ENCODE measurements around the gene RDH14. TPM values are rescaled to one million over a fixed set of nuclear protein-coding genes. Genes with fewer than 3 reads are reported as not detected.

Gene RDH14
- total RNA-seq, 1 experiment from 2014 or later: 18.7 TPM

DNA sequence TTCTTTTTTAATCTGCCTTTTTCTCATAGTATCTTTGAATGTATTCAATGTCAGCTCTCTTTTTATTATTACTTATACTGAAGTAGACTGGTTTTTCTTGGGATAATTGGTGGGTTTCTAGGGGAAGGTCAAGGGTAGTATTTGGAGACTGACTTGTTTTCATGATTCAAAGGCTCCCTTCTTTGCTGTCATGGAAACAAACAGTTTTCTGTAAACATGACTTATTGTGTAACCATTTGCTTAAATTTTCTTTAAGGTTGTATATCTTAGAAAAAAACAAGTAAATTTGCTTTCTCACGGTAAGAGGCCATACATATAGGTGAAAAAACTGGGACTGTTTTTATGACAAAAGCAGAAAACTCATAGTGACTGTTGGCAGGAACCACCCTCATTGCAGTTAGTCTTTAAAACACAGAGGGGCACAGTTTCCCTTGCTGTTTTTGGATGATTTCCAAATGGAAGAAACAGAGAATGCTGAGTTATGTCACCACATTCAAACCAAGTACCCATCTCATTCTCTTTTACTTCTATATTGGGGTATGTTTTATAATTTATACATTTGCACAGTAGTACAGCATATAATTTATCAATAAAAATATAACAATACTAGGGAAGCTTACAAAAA lies 5.8 kb upstream of the RDH14 start:
- DNase-seq (ENCODE audit: low spot score): no peak

DNA sequence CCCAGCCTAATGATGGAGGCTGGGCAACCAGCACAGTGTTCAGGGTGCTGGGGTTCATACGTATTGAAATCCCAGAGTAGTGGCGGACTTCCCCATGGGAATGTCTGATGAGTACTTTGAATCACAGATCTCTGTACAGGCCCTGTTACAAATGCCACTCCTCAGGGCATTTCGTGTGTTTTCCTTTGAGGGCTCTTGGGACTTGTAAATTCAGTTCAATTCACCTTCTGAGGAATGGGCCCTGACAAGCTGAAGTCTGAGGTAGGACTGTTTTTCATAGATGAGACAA lies 288 bp upstream of the RDH14 start:
- DNase-seq (ENCODE audit: low spot score): no peak

DNA sequence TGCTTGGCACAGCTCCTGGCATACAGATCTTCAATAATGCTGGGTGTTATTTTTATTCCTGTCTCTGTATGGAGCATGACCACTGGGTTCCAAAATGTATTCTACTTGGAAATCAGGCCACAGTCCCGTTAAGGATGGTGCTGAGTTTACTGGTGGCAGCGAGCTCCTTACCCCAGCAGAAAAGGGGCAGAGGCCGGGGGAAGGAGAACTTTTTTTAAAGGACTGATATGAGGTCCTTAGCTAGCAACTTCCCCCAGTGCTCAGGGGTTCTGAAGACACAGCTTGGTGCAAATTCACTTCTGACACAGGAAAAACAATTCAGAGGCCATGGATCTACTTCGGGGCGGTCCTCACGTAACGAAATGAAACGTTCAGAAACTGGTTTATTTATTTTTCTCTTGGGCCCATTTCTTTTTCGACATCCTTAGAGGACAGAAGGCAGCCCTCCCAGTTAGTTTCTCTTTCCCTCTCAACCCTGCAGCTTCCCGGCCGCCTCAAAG lies 872 bp downstream of the RDH14 start:
- DNase-seq (ENCODE audit: low spot score): no peak

DNA sequence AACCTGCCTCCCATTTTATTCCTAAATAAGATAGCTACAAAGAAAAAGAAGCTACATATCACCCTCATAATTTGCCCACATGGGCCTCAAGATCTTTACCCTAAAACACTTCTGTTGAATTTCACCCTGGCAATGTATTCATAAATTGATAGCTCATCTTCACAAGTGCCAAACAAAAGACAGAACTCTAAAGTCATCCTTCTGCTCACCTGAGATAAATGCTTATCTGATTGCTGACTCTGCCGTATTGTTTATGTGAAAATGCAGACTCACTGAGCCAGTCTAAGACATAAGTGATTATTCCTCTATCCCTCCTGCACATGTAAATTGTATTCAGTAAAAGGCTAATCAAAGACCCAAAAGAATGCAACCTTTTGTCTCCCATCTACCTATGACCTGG lies 2.0 kb downstream of the RDH14 start:
- no peak for DNase-seq (ENCODE audit: low spot score)

DNA sequence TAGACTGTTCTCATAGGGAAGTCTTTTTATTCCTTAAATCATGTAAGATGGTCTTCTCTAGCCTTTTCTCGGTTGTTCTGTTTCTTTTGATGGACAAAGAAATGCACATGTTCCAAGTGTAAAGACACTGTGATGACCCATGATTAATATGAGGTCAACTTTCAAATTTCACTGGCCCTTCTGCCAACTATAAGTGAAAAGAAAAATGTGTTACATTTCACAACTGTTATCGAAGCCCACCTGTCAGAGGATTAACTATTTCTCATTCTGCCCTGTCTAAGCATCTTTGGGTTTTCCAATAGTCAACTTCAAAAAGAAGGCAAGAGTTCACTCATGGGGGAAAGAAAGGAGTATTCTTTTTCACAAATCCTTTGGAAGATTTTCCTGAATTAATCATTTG lies 3.3 kb downstream of the RDH14 start:
- no peak for DNase-seq (ENCODE audit: low spot score)

DNA sequence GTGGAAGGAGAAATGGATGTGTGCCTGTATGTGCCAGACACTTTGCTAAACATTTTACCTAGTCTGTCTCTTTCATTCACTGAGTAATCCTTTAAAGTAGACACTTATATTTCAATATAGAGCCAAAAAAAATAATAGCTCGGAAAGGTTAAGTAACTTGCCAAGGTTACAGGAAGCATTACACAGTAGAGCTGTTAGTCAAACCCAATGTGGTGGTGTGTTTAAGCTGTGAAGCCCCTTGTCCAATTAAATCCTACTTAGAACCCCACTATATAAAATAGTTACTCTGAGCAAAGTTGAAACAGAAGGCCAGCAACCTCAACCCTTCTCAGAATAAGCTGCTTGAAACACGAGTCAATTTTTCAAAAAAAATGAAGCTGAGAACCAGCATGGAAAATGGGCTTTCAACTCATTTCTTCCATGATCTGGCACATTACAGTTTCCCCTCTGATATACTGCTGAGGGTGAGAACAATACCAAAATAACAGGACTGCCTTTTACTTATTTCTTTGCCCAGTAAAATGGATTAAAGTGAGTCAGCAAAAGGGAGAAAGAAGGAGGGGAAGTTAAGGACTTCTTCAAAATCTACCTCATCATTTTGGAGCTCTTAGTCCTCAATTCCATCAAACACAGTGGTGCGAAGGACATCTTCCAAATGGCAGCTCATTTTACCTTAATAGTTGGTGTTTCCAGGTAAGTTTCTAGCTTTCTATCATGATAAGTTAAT lies 7.9 kb downstream of the RDH14 start:
- DNase-seq (ENCODE audit: low spot score): no peak

DNA sequence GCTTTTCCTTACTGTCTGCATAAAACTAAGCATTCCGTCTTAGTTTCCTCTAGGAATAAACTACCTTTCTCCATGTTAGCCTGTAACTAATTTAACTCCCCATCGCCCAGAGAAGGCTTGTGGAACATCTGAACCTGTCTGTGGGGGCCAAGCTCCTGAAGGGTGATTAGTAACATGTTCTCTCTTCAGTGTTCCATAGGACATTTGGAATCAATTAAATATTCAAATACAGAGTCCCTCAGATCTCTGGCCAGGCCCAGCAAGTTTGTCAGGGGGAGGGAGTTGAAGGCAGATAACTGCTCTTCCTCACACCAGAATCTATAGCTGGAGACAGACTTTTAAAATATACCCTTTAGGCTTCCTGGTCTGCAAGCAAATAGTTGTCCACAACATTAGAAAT lies 8.8 kb downstream of the RDH14 start:
- DNase-seq (ENCODE audit: low spot score): no peak

DNA sequence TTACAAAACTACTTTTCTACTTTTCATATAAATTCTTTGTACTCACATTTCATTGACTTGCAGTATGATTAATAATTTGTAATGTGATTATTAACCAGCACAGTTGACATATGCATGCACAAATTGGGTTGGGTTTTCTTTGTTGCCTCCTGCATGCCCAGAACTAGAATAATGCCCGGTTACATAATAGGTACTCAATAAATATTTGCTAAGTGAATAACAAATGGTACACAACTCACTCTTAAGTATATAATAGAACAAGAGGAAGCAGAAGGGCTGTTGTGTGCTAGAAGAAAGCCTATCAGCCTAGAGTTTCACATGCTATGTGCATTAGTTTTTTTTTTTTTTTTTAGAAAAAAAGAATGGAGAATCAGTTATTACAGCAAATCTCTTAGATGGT lies 9.3 kb downstream of the RDH14 start:
- DNase-seq (ENCODE audit: low spot score): no peak

DNA sequence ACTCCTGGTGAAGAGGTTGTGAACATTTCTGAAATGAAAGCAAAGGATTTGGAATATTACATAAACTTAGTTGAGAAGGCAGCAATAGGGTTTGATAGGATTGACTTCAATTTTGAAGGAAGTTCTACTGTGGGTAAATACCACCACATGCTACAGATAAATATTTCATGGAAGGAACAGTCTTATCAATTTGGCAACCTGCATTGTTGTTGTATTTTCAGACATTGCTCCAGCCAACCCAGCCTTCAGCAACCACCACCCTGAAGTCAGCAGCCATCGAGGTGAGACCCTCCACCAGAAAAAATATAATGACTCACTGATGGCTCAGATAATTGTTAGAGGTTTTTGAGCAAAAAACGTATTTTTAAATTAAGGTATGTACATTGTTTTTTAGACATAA lies 10.0 kb downstream of the RDH14 start:
- DNase-seq (ENCODE audit: low spot score): no peak

DNA sequence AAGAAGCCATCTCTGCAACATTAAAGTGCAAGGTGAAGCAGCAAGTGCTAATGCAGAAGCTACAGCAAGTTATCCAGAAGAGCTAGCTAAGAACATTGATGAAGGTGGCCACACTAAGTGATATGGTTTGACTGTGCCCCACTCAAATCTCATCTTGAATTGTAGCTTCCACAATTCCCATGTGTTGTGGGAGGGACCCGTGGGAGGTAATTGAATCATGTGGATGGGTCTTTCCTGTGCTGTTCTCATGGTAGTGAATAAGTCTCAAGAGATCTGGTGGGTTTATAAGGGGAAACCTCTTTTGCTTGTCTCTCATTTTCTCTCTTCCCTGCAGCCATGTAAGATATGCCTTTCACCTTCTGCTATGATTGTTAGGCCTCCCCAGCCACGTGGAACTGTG lies 11.4 kb downstream of the RDH14 start:
- DNase-seq (ENCODE audit: low spot score): no peak

DNA sequence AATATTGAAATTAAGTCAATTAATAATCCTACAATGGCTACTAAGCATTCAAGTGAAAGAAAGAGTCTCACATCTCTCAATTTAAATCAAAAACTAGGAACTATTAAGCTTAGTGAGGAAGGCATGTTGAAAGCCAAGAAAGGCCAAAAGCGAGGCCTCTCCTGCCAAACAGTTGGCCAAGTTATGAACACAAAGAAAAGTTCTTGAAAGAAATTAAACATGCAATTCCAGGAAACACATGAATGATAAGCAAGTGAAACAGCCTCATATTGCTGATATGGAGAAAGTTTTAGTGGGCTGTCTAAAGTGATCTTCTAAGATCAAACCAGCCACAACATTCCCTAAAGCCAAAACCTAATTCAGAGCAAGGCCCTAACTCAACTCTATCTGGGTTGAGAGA lies 11.8 kb downstream of the RDH14 start:
- no peak for DNase-seq (ENCODE audit: low spot score)

DNA sequence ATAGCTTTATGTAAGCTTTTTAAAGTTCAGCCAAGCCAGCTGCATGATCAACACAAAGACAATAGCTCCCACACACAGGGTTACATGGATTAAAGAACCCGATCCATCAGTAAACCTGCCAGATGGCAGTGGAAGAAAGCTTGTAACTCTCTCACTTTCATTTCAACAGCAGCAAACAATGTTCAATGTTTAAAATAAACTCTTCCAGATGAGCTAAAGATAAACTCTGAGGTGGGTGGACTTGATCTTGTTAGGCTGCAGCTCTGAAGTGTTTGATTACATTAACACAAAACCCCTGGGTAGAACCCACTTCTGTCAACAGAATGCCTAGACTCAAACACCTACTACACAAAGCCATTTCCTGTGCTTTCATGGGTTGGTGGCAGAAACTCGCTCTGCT lies 13.9 kb downstream of the RDH14 start:
- no peak for DNase-seq (ENCODE audit: low spot score)

DNA sequence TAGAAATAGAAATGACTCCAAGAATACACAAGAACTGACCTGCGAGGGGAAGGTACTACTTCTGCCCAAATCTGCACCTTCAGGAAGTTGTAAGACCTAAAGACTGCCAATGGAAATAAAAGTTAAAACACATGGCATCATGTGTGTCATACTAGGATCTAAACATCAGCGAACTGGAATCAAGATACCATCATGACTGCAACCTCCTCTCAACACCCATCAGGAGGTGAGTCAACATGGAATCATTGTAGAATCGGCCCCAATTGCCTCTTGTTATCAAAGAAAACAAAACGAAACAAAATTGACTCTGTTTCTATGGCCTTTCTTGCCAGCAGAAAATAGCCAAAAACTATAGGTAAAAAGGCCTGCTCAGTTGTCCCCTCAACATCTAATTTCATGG lies 15.1 kb downstream of the RDH14 start:
- DNase-seq (ENCODE audit: low spot score): no peak

DNA sequence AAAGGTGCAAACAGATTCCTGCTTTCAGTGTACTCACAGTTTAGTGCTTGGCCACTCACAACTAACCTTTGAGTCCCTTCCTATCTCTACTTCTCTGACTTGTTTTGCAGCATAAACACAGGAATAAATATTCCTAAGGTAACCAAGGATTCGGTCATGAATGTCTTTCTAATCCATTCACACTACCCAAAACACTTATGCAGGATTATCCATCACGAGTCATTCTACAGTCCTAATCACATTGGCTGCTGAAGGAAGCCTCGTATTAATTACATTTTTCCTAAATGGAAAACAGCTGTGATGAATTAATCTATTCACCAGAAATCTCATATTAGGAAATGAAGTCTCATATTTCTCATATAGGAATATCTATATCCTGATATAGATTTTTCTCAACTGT lies 16.3 kb downstream of the RDH14 start:
- no peak for DNase-seq (ENCODE audit: low spot score)

DNA sequence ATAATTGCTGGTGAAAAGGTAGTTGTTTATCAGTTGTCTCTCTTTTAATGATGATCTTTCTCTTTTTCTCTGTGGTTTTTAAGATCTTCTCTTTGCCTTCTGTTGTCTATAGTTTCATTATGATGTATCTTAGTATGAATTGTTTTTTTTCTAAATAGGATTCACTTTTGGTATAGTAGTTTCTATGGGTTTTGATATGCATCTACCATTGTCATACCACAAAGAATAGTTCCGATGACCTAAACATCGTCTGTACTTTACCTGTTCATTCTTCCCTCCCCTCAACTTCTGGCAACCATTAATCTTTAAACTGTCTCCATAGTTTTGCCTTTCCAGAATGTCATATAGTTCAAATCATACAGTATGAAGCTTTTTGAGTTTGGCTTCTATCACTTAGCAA lies 19.6 kb downstream of the RDH14 start:
- DNase-seq (ENCODE audit: low spot score): no peak

DNA sequence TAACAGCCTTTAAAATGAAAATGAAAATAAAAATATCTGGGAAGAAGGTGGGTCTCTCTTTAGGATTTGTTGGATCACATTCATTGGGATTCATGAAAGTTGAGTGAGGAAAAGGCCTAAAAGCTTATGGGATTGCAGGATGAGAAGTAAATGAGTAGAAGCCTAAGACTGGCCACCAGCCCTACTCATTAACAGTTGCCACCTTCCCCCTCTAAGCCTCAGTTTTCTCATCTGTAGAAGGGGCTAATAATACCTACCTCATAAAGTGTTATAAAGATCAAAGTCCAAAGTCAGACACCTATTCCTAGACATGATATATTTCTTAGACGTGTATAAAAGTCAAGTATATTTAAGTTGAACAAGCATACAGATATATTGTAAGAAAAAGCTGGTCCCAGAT lies 23.8 kb downstream of the RDH14 start:
- DNase-seq (ENCODE audit: low spot score): no peak

DNA sequence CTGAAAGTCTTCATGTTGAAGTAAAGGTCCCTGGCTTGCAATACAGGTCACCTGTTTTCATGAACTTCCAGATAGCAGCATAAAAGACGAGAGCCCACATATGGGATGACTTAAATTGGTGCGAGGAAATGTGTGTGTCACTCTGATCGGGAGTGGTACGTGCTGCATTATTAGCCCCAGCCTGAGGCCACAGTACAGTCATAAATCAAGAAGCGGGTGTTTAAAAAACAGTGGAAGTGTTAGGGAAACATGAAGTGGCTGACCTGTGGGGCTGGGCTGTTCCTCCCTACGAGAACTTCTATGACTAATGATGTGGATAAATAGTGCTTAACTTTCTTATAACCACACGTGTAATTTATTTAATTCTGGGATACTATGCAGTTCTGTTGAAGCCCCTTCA lies 24.4 kb downstream of the RDH14 start:
- no peak for DNase-seq (ENCODE audit: low spot score)

DNA sequence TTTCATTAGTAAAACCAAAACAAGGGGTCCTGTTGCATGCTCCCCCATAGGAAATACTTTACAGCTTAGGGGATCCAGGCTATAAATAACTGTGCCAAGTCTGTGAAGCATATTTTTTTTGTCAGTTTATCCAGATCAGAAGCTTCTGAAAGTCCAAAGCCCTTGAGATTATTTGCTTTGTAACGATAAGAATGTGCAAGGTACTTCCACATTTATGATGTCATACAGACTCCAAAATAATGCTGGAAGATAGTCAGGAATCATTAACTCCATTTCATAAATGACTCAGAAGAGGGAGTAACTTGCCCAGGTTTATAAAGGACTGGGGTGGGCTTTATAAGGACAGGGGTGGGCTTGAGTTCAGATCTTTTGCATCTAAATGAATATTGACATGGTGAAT lies 29.3 kb downstream of the RDH14 start:
- no peak for DNase-seq (ENCODE audit: low spot score)

DNA sequence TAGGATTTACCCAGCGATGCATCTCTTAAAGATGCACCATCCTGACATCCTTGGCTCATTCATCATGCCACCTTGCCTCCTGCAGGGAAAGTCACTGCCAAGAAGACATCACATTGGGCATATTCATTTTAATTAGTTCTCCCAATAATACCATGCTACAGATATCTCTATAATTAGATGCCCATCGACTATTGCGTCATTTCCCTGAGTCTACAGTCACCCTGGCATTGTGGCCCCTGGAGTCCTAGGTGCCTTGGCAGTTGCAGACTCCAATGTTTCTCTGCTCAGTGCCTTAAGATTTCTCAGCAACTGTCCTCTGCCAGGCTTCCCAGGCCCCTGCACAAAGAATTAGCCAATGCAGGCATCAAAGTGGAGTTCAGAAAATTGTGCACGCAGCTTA lies 32.6 kb downstream of the RDH14 start:
- DNase-seq (ENCODE audit: low spot score): no peak

DNA sequence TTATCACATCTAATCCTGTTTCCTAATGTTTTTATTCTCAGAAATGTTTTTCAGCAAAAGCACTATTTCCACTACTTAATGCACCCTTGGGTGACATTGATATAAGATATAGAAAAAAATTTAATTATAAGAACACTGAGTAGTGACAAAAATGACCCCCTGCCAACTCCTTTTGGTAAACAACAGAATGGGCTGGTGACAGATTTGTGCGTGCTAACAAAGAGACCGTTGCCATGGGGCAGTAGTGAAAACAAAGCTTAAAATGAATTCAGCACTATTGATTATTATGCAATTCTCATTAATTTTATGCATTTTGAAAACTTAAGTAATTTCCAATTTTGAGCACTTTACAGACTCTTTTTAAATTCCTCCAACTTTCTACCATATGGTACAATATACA lies 33.1 kb downstream of the RDH14 start:
- DNase-seq (ENCODE audit: low spot score): no peak

DNA sequence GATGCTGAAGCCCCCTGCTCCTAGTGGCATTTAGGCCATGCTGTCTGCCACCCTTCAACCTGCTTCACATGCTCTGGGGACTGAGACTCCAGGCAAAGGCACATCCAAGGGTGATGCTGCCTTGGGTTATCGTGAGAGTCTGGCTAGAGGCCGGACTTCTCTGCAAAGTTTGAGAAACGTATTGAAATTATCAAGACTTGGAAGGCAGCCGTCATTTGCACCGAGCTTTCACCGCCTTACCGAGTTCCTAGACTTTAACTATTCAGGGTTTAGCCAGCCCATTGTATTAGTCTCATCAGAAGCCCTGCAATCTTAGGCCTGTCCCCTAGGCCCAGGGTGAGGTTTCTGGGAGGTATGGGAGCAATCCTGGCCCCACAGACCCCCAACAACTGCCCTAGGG lies 34.0 kb downstream of the RDH14 start:
- no peak for DNase-seq (ENCODE audit: low spot score)

DNA sequence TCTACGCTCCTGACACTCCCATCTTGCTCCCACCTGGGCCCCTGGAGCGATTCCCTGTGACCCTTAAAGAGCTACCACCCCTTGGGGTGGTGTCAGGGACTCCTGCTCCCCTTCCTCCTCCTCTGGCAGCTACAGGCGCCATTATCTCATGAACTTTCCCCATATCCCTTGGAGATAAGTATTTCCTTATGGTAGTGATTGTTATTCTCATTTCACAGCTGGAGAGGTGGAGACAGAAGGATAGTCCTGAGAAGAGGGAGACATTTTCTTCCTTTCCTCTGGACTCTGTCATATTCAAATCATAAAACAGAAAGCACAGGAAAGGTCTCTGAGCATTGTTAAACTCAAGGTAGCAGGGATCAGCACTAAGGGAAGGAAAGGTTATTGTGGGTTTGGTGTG lies 34.6 kb downstream of the RDH14 start:
- no peak for DNase-seq (ENCODE audit: low spot score)

DNA sequence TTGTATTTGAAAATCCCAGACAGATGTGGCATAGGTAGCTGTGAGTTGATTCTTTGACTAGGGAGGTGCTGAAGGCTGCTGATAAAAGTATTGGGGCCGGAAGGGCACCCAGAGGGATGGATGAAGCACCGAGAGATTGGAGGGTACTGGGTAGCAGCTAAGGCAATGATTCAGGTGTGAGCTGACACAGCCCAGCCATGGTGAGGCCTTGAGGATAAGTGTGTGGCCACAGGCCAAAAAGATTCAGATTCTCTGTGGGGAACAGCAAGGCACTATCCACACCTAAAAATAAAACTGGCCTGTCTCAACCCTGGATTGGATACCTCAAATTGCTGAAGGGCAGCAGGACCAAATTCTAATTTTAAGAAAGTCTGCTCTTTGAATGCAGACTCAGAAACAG lies 35.2 kb downstream of the RDH14 start:
- DNase-seq (ENCODE audit: low spot score): no peak
